Endodermal cell (in vitro differentiated cells): ENCODE results near the gene PPP2R2C. TPM values are rescaled to one million over a fixed set of nuclear protein-coding genes. Genes with fewer than 3 reads are reported as not detected.

Source experiments
- DNase-seq: peaks from one replicate; pipeline ENCODE4 v3.0.0-alpha.2; 2017
- H3K27ac ChIP-seq: 2 replicates; pipeline ENCODE4 v1.5.1; 2013; ENCODE audit warnings: mild to moderate bottlenecking, low read depth, low read length, moderate library complexity
- H3K27me3 ChIP-seq: 2 replicates; pipeline ENCODE4 v1.6.1; 2013; ENCODE audit warnings: mild to moderate bottlenecking, low read length, moderate library complexity; ENCODE audit not compliant: insufficient read depth, control insufficient read depth, poor library complexity, severe bottlenecking
- H3K36me3 ChIP-seq: 2 replicates; pipeline ENCODE4 v1.7.0; 2013; ENCODE audit warnings: mild to moderate bottlenecking, low read length, moderate library complexity; ENCODE audit not compliant: control insufficient read depth, insufficient read depth
- H3K4me1 ChIP-seq: one replicate; pipeline ENCODE4 v1.7.0; 2013; ENCODE audit warnings: low read length; ENCODE audit not compliant: control insufficient read depth, insufficient read depth
- H3K4me3 ChIP-seq: 2 replicates; pipeline ENCODE4 v1.5.1; 2013; ENCODE audit warnings: mild to moderate bottlenecking, low read length, moderate library complexity
- H3K9ac ChIP-seq: 2 replicates; pipeline ENCODE4 v1.6.1; 2013; ENCODE audit warnings: mild to moderate bottlenecking, low read length, moderate library complexity; ENCODE audit not compliant: poor library complexity, severe bottlenecking; ENCODE audit errors: extremely low read depth
- H3K9me3 ChIP-seq: 2 replicates; pipeline ENCODE4 v1.6.1; 2013; ENCODE audit warnings: mild to moderate bottlenecking, low read length, moderate library complexity; ENCODE audit not compliant: control insufficient read depth
- H3K27ac Mint-ChIP-seq: 2 replicates; pipeline ENCODE4 v1.8.0; 2020; ENCODE audit warnings: mixed read lengths
- H3K27me3 Mint-ChIP-seq: 2 replicates; pipeline ENCODE4 v1.8.0; 2021; ENCODE audit warnings: mild to moderate bottlenecking, mixed read lengths; ENCODE audit not compliant: insufficient read depth
- H3K36me3 Mint-ChIP-seq: 2 replicates; pipeline ENCODE4 v1.8.0; 2020; ENCODE audit warnings: low read depth, mixed read lengths
- H3K4me1 Mint-ChIP-seq: 2 replicates; pipeline ENCODE4 v1.8.0; 2020; ENCODE audit warnings: mixed read lengths
- H3K4me3 Mint-ChIP-seq: 2 replicates; pipeline ENCODE4 v1.8.0; 2020; ENCODE audit warnings: mild to moderate bottlenecking, moderate library complexity, mixed read lengths
- H3K9me3 Mint-ChIP-seq: 2 replicates; pipeline ENCODE4 v1.8.0; 2020; ENCODE audit warnings: mild to moderate bottlenecking, mixed read lengths
- CTCF ChIP-seq: fragments of 200-600 bp; sonication (generic); conservative IDR thresholded peaks from 2 replicates; pipeline ENCODE4 v1.5.0; 2021; ENCODE audit warnings: antibody characterized with exemption, mild to moderate bottlenecking
- WGBS, 2 experiments: methylation state at CpG; one replicate each; pipeline versions ENCODE4 v1.1.5 to v1.1.7; 2013; ENCODE audit warnings: missing lambda C conversion rate in 2 of 2, mixed read lengths in 1 of 2; ENCODE audit not compliant: insufficient coverage in 1 of 2, insufficient read length in 1 of 2; 5-methylcytosine and 5-hydroxymethylcytosine counted together
- total RNA-seq, 2 donors: library from RNA; stranded (reverse); fragmentation: NEBNext Ultra II Directional in 1 of 2; extraction: Animal tissue kit (Norgen Biotek cat#: 25700) in 1 of 2; gene quantifications; 2 replicates in 1 of 2; 3 replicates in 1 of 2; pipeline ENCODE4 v1.2.1, GENCODE V29; 2021

Gene PPP2R2C
- total RNA-seq, 2 donors from 2014 or later = 4.4 to 19.2 TPM

DNA sequence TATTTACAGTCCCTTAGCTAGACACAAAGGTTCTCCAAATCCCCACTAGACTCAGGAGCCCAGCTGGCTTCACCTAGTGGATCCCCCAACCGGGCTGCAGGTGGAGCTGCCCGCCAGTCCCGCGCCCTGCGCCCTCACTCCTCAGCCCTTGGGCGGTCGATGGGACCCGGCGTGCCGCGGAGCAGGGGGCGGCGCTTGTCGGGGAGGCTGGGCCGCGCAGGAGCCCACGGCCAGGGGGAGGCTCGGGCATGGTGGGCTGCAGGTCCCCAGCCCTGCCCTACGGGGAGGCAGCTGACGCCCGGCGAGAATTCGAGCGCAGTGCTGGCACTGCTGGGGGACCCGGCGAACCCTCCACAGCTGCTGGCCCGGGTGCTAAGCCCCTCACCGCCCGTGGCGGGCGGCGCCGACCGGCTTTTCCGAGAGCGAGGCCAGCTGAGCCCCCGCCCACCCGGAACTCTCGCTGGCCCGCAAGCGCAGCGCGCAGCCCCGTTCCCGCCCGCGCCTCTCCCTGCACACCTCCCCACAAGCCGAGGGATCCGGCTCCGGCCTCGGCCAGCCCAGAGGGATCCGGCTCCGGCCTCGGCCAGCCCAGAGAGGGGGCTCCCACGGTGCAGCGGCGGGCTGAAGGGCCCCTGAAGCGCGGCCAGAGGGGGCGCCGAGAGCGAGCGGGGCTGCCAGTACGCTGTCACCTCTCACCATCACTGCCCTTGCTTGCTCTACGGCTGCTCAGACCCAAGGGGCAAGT lies 163.3 kb downstream of the PPP2R2C start:
- H3K9me3 ChIP-seq = no peaks in the 10 kb centered on the region
- peak overlapping the region; percentile 2 for H3K9ac ChIP-seq
- peak overlapping the region; percentile 41 for H3K4me3 Mint-ChIP-seq
- no peaks in the 10 kb centered on the region for H3K36me3 ChIP-seq
- H3K4me1 Mint-ChIP-seq = peaks cover 3% of the 10 kb centered on the region
- H3K27ac ChIP-seq = no peak overlapping the region
- H3K36me3 Mint-ChIP-seq = peaks cover 2% of the 10 kb centered on the region
- H3K9me3 Mint-ChIP-seq = peaks cover 12% of the 10 kb centered on the region
- peak; percentile 46 for TF ChIP-seq CTCF
- no peaks in the 10 kb centered on the region for H3K4me1 ChIP-seq
- peaks cover 35% of the 10 kb centered on the region for H3K27me3 Mint-ChIP-seq
- no peak overlapping the region for H3K27ac Mint-ChIP-seq
- H3K27me3 ChIP-seq = peaks cover 11% of the 10 kb centered on the region
- WGBS, 2 experiments = 9 to 29% methylated on average over 11 to 65 of the region's 65 CpGs
- peak; percentile 92 for DNase-seq
- H3K4me3 ChIP-seq = peak overlapping the region; percentile 65

GRCh38 chr4:6307891-6308290 lies 164.5 kb downstream of the PPP2R2C start:
- H3K36me3 Mint-ChIP-seq = peaks cover 3% of the 10 kb centered on the region
- H3K9ac ChIP-seq = no peak overlapping the region
- no peaks in the 10 kb centered on the region for H3K9me3 ChIP-seq
- no peaks in the 10 kb centered on the region for H3K4me1 ChIP-seq
- H3K27ac ChIP-seq = no peak overlapping the region
- H3K9me3 Mint-ChIP-seq = peaks cover 12% of the 10 kb centered on the region
- peaks cover 4% of the 10 kb centered on the region for H3K36me3 ChIP-seq
- H3K4me3 ChIP-seq = no peak overlapping the region
- H3K27me3 Mint-ChIP-seq = peaks cover 33% of the 10 kb centered on the region
- TF ChIP-seq CTCF = no peak
- H3K27me3 ChIP-seq = peaks cover 11% of the 10 kb centered on the region
- no peak for DNase-seq
- no peaks in the 10 kb centered on the region for H3K4me1 Mint-ChIP-seq
- no peak overlapping the region for H3K4me3 Mint-ChIP-seq
- WGBS, 2 experiments = 86 to 93% methylated on average over 7 to 8 of the region's 8 CpGs
- H3K27ac Mint-ChIP-seq = no peak overlapping the region

- peaks cover 10% of the 10 kb centered on the region for H3K36me3 Mint-ChIP-seq
- H3K4me1 Mint-ChIP-seq = no peaks in the 10 kb centered on the region
- Histone ChIP-seq H3K4me1 (no peaks in the 10 kb centered on the region), H3K36me3 (peaks cover 8% of the 10 kb centered on the region), H3K9me3 (no peaks in the 10 kb centered on the region), H3K9ac (no peak overlapping the region), H3K27me3 (peaks cover 11% of the 10 kb centered on the region), H3K4me3 (no peak overlapping the region), H3K27ac (no peak overlapping the region)
- no peak overlapping the region for H3K27ac Mint-ChIP-seq
- TF ChIP-seq CTCF = no peak
- DNase-seq = no peak
- H3K4me3 Mint-ChIP-seq = no peak overlapping the region
- WGBS, 2 experiments = 94 to 96% methylated on average over 10 to 12 of the region's 12 CpGs
- H3K9me3 Mint-ChIP-seq = peaks cover 12% of the 10 kb centered on the region
- H3K27me3 Mint-ChIP-seq = peaks cover 33% of the 10 kb centered on the region
These were observed 165.2 kb downstream of the PPP2R2C start for GRCh38 chr4:6307230-6307629.
